Subcutaneous adipose tissue (tissue), 4 donors: Measurements from ENCODE around the gene CHRDL2. TPM values are rescaled to one million over a fixed set of nuclear protein-coding genes. Genes with fewer than 3 reads are reported as not detected.

Source experiments
- total RNA-seq, 4 donors: library from RNA; depleted of rRNA; stranded (reverse); fragments of >200 nt; gene quantifications; one replicate each; pipeline ENCODE4 v1.1.0, GENCODE V29; 2016
- TF ChIP-seq, protein P1 (sequence below): fragments of 450-650 bp; IDR thresholded peaks from one replicate; pipeline ENCODE4 v1.5.1; 2016; ENCODE audit warnings: low read depth, mild to moderate bottlenecking, control low read depth, antibody characterized with exemption, moderate library complexity

CHRDL2 gene
- total RNA-seq, 4 donors from 2014 or later: not detected

DNA sequence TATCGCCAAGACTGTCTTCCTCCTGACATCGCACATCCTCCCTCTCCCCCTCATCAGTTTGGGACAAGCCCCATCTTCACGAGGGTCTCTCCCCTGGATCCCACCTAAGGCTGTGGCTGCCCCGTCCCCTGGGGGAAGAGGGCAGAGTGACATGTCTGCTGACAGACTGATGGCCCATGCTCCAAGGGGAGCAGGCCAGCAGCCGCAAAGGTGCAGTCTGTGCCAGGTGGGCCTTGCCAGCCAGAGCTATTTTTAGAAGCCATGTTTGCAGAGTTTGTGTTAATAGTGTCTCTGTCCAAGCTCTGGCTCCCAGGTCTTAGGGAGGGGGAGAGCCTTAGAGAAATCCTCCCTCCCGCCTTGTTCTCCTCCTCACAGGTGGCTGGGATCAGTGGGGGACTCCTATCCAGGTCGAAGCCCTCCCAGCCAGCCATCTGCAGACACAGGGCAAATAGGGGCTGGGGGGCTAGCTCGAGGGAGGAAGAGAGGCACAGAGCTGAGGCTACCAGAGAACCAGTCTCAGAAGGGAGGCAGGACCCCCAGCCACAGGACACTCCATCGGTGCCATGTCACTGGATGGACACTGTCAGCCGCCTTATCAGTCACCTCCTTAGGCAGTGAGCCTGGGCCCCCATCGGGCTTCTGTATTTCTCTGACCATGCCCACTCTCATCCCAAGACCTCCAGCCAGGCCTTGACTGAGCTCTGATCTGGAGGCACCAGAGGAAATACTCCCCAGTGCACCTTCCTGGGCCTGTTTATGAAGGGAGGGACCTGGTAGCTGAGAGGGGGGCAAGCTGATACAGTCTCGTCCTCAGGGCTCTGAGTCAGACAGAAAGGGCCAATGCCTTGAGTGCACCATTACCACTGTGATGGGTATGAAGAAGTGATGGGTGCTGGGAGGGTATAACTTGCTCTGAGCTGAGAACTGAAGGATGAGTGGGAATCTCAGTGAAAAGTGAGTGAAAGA lies 49.3 kb downstream of the CHRDL2 start:
- TF ChIP-seq, protein P1, sequence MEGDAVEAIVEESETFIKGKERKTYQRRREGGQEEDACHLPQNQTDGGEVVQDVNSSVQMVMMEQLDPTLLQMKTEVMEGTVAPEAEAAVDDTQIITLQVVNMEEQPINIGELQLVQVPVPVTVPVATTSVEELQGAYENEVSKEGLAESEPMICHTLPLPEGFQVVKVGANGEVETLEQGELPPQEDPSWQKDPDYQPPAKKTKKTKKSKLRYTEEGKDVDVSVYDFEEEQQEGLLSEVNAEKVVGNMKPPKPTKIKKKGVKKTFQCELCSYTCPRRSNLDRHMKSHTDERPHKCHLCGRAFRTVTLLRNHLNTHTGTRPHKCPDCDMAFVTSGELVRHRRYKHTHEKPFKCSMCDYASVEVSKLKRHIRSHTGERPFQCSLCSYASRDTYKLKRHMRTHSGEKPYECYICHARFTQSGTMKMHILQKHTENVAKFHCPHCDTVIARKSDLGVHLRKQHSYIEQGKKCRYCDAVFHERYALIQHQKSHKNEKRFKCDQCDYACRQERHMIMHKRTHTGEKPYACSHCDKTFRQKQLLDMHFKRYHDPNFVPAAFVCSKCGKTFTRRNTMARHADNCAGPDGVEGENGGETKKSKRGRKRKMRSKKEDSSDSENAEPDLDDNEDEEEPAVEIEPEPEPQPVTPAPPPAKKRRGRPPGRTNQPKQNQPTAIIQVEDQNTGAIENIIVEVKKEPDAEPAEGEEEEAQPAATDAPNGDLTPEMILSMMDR: no peak

DNA sequence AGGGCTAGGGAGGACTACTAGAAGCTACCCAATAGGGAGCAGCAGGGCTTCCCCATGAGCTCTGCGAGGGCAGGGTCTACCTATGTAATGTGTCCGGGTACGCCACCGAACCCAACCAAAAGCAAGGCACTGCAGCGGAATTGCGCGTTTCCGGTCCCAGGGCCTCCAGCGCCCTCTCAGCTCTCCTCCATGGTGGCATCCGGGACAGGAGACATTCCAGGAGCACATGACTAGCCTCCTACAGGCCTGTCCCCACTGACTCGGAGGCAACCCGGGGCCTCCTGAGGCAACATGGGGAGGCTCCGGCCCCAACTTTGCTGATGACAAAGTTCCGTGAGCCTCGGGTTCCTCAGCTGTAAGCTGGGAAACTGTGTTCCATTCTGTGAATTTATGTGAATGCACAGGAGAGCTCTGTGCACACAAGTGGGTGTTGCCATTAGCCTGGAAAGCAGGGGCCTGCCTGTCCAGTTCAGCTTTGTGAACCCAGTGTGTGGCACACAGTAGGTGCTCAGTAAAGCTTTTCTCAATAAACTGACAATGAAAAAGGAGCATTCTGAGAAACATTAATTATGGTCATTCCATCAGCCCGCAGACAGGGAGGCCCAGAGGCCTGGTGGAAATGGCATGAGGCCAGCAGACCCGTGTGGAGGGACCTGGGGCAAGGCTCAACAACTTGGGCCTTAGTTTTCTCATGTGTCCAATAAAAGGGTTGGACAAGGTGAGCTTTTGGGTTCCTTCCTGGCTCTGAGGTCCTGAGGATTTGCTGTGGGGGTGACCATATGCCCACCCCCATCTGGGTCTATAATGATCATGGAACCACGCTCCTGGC lies 50.3 kb downstream of the CHRDL2 start:
- TF ChIP-seq, protein P1: no peak

DNA sequence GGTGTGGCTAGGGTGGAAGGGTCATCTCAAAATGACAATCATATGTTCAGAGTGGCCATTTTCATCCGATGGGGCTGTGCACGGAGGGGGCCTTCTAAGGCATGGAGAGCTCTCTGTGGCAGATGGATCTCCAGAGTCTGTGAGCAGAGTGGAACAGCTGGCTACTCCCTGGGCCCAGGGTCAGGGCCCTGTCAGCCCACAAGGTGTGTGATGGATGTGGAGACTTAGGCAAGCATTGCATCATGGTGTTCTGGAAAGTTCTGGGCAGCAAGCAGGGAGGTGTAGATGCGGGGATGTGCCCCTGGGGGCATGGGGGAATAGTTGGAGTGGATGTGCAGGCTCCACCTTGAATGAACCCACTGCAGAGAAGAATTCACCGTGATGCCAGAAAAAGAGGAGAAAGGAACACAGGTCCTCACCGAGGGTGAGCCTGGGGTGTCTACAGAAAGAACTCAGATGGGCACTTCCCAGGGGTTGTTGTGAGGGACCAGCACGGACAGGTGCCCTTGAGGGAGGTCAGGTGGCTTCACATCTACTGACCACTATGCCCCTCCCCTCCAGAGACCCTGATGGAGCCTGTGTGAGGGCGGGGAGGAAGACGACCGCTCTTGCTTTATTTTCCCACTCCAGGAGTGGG lies 51.1 kb downstream of the CHRDL2 start:
- TF ChIP-seq, protein P1: no peak

DNA sequence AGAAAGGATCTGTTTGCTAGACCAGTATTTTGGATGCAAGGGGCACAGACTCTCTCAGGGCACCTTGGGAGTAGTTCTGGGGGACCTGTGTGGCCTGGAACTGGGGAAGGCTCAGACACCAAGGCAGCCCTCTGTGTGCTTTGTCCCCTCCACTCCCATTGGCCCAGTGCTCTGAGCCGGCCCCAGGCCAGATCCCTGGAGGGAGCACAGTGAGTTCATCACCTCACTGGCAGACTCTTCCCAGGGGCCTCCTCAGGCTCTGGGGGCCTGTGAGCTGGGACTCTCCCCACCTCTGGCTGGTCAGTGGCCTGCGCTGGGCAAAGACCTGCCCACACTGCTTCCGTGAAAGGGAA lies 51.7 kb downstream of the CHRDL2 start:
- TF ChIP-seq, protein P1: no peak

DNA sequence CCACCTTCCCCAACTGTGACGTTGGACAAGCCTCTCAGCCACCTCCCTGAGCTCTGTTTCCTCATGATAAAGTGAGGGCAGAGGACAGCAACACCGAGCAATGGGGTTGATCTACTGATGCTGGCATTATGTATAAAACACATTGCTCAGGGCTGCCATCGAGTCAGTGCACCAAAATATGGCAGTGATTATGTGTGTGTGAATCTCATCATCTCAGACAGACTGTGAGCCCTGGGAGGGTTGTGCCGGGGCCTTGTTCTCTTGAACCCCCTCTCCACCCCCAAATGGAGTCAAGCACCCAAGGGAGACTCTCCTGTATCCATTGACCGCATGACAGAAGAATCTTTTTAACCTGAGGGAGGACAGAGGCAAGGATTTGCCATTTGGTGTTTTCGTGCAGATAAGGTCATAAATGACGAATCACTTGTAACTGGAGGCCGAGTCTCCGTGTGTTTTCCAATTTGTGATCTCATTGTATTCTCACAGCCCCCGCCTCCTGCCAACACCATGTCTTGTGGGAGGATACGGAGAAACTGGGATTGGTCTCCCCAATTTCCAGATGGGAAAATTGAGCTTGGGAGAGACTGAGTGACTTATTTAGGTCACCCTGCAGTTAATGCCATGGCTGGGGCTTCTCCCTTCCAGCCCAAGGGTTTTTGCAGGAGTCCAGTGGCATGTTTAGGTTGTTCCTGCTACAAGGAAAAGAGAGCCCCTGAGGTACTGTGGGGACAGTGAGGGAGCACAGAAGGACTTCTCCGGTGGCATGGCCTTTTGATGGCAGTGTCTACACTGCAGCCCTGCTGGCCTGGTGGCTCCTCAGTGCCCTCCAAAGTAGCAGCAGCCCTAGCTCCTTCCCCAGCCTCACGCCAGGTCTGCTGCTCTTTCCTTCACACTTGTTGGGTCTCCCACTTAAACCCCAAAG lies 52.4 kb downstream of the CHRDL2 start:
- TF ChIP-seq, protein P1: no peak

DNA sequence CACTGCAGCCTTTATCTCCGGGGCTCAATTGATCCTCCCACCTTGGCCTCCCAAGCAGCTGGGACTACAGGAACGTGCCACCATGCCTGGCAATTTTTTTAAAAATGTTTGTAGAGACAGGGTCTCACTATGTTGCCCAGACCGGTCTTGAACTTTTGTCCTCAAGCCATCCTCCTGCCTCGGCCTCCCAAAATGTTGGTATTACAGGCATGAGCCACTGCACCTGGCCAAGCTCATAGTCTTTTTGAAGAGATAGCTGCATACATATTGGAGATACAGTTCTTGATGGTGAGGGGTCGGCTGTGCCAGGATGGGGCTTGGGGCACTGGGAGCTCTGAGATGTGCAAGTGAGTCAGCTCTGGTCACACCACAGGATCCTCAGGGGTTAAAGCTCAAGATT lies 53.2 kb downstream of the CHRDL2 start:
- TF ChIP-seq, protein P1: no peak
